ENCODE data around the gene LRRC46. TPM values are rescaled to one million over a fixed set of nuclear protein-coding genes. Genes with fewer than 3 reads are reported as not detected.
A peak's percentile ranks its signal among the peaks of the same experiment; 100 is the strongest.

The LRRC46 gene
- total and polyA plus RNA-seq, 9 of the 15 experiments (the other 6 are each of a cell fraction or from before 2014, with no cell fraction given), result 0.39 to 1.4 (median 0.53) TPM; not detected in 1

DNA sequence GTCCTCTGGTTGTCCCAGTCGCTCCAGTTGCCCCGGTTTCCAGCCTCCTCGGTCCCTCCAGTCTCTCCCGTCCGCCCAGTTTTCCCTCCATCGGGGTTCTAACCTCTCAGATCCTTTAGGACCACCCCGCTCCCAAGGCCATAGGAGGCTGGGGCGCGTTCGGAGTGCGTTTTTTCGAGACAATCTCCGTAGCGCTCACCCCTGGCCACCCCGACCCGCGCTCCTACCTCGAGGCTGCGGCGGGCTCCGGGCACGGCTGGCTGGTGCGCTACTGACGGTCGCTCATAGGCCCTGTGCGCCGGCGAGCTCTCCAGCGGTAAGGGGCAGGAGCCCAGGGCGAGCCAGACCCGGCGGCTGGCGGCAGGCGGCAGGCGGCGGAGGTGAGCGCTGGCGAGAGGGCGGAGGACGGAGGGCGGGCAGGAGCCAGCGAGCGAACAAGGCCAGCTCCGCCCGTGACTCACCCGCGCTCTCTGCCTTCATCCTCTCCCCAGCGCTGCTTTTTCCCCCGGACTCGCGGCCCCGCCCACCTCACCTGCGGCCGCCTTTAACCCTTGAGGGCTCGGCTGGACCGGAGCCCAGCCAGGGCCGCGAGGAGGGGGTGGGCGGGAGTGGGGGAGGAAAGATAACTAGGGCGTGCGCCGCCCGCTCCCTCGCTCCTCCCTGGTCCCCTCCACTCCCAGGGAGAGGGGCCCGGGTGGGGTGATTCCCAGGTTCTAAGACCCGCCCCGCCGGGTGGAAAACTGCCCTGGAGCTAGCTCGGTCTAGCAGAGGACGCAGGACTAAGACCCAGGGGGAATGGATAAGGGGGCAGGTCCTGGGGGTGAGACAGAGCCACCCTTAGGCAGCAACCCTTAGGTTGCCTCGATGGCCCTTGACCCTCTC, 19.5 kb downstream of the LRRC46 start, which contains the start of gene SP6 (continued):
- TF ChIP-seq, protein P1, sequence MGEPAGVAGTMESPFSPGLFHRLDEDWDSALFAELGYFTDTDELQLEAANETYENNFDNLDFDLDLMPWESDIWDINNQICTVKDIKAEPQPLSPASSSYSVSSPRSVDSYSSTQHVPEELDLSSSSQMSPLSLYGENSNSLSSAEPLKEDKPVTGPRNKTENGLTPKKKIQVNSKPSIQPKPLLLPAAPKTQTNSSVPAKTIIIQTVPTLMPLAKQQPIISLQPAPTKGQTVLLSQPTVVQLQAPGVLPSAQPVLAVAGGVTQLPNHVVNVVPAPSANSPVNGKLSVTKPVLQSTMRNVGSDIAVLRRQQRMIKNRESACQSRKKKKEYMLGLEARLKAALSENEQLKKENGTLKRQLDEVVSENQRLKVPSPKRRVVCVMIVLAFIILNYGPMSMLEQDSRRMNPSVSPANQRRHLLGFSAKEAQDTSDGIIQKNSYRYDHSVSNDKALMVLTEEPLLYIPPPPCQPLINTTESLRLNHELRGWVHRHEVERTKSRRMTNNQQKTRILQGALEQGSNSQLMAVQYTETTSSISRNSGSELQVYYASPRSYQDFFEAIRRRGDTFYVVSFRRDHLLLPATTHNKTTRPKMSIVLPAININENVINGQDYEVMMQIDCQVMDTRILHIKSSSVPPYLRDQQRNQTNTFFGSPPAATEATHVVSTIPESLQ (CRISPR knock-in tag; IDR thresholded peaks at IDR 0.05), result no peak
- TF ChIP-seq CBFA2T3 (IDR thresholded peaks at IDR 0.05), result 0 out of 2 replicates have a peak, but pooled peaks have one; percentile 14
- TF ChIP-seq ARID1B (IDR thresholded peaks at IDR 0.05), result no peak; the same call in 1 of the 2 replicates
- no peak for TF ChIP-seq ZNF354B (CRISPR knock-in tag; IDR thresholded peaks at IDR 0.05)
- TF ChIP-seq, protein P2, sequence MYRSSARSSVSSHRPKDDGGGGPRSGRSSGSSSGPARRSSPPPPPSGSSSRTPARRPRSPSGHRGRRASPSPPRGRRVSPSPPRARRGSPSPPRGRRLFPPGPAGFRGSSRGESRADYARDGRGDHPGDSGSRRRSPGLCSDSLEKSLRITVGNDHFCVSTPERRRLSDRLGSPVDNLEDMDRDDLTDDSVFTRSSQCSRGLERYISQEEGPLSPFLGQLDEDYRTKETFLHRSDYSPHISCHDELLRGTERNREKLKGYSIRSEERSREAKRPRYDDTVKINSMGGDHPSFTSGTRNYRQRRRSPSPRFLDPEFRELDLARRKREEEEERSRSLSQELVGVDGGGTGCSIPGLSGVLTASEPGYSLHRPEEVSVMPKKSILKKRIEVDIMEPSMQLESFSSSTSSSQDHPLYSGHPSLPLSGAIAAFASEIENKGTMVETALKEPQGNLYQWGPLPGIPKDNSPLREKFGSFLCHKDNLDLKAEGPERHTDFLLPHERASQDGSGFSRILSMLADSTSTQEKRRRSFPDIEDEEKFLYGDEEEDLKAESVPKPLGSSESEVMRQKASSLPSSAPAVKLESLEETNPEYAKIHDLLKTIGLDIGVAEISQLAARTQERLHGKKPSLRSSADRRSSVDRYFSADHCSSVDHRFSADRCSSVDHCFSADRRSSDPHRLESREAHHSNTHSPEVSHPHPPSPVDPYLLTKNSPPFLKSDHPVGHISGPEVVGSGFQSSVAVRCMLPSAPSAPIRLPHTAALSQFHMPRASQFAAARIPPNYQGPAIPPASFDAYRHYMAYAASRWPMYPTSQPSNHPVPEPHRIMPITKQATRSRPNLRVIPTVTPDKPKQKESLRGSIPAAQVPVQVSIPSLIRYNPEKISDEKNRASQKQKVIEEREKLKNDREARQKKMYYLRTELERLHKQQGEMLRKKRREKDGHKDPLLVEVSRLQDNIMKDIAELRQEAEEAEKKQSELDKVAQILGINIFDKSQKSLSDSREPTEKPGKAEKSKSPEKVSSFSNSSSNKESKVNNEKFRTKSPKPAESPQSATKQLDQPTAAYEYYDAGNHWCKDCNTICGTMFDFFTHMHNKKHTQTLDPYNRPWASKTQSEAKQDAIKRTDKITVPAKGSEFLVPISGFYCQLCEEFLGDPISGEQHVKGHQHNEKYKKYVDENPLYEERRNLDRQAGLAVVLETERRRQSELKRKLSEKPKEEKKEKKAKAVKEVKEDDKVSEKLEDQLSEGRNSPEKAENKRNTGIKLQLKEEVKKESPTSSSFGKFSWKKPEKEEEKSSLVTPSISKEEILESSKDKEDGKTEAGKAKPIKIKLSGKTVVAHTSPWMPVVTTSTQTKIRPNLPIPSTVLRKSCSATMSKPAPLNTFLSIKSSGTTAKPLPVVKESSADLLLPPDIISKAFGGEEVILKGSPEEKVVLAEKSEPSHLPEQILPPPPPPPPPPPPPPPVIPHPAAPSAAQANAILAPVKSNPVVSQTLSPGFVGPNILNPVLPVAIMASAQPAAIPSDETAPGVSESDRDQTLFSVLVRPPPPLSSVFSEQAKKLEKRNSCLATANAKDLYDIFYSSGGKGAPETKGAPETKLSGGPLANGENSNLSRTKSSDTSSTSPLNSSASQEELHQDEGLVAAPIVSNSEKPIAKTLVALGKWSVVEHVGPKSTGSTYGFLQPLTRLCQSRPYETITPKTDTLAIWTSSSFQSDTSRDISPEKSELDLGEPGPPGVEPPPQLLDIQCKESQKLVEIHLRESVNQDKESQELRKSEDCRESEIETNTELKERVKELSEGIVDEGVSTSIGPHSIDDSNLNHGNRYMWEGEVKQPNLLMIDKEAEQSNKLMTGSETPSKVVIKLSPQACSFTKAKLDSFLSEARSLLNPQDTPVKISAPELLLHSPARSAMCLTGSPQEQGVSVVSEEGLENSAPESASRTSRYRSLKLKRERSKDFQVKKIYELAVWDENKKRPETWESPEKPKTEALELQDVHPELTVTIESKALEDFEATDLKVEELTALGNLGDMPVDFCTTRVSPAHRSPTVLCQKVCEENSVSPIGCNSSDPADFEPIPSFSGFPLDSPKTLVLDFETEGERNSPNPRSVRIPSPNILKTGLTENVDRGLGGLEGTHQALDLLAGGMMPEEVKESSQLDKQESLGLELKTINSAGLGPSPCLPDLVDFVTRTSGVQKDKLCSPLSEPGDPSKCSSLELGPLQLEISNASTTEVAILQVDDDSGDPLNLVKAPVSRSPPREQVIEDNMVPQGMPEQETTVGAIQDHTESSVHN (IDR thresholded peaks at IDR 0.05; ENCODE audit: borderline replicate concordance in 1 of 2, low read depth in 1 of 2), result no peak
- TF ChIP-seq ZNF165 (CRISPR knock-in tag; IDR thresholded peaks at IDR 0.05; ENCODE audit: borderline replicate concordance), result no peak
- TF ChIP-seq CHCHD3 (CRISPR knock-in tag; IDR thresholded peaks at IDR 0.05), result no peak
- TF ChIP-seq LARP7 (IDR thresholded peaks at IDR 0.05), result no peak
- no peak for TF ChIP-seq ZNF76 (CRISPR knock-in tag; IDR thresholded peaks at IDR 0.05; ENCODE audit: borderline replicate concordance)
- TF ChIP-seq, protein P3, sequence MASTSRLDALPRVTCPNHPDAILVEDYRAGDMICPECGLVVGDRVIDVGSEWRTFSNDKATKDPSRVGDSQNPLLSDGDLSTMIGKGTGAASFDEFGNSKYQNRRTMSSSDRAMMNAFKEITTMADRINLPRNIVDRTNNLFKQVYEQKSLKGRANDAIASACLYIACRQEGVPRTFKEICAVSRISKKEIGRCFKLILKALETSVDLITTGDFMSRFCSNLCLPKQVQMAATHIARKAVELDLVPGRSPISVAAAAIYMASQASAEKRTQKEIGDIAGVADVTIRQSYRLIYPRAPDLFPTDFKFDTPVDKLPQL (IDR thresholded peaks at IDR 0.05; ENCODE audit: extremely low read depth, insufficient read length), result no peak
- TF ChIP-seq, protein P4, sequence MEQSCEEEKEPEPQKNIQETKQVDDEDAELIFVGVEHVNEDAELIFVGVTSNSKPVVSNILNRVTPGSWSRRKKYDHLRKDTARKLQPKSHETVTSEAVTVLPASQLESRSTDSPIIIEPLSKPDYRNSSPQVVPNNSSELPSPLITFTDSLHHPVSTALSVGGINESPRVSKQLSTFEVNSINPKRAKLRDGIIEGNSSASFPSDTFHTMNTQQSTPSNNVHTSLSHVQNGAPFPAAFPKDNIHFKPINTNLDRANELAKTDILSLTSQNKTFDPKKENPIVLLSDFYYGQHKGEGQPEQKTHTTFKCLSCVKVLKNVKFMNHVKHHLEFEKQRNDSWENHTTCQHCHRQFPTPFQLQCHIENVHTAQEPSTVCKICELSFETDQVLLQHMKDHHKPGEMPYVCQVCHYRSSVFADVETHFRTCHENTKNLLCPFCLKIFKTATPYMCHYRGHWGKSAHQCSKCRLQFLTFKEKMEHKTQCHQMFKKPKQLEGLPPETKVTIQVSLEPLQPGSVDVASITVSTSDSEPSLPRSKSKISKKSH (CRISPR knock-in tag; IDR thresholded peaks at IDR 0.05), result no peak
- TF ChIP-seq C11orf30 (IDR thresholded peaks at IDR 0.05; ENCODE audit: low read depth), result no peak
- TF ChIP-seq ZNF197 (CRISPR knock-in tag; IDR thresholded peaks at IDR 0.05; ENCODE audit: low read depth), result no peak
- no peak for TF ChIP-seq FUS (optimal IDR thresholded peaks at IDR 0.05; ENCODE audit: low read depth, low read length)
